ENCODE data around the gene ARVCF. TPM values are rescaled to one million over a fixed set of nuclear protein-coding genes. Genes with fewer than 3 reads are reported as not detected.

Gene ARVCF, protein sequence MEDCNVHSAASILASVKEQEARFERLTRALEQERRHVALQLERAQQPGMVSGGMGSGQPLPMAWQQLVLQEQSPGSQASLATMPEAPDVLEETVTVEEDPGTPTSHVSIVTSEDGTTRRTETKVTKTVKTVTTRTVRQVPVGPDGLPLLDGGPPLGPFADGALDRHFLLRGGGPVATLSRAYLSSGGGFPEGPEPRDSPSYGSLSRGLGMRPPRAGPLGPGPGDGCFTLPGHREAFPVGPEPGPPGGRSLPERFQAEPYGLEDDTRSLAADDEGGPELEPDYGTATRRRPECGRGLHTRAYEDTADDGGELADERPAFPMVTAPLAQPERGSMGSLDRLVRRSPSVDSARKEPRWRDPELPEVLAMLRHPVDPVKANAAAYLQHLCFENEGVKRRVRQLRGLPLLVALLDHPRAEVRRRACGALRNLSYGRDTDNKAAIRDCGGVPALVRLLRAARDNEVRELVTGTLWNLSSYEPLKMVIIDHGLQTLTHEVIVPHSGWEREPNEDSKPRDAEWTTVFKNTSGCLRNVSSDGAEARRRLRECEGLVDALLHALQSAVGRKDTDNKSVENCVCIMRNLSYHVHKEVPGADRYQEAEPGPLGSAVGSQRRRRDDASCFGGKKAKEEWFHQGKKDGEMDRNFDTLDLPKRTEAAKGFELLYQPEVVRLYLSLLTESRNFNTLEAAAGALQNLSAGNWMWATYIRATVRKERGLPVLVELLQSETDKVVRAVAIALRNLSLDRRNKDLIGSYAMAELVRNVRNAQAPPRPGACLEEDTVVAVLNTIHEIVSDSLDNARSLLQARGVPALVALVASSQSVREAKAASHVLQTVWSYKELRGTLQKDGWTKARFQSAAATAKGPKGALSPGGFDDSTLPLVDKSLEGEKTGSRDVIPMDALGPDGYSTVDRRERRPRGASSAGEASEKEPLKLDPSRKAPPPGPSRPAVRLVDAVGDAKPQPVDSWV
- total RNA-seq: 6.7 and 8.4 TPM in 2 replicates
- 2.8 TPM for total RNA-seq (2013)
- polyA plus RNA-seq: 2.2 and 2.5 TPM in 2 replicates
- polyA minus RNA-seq: 3.1 and 4.1 TPM in 2 replicates

DNA sequence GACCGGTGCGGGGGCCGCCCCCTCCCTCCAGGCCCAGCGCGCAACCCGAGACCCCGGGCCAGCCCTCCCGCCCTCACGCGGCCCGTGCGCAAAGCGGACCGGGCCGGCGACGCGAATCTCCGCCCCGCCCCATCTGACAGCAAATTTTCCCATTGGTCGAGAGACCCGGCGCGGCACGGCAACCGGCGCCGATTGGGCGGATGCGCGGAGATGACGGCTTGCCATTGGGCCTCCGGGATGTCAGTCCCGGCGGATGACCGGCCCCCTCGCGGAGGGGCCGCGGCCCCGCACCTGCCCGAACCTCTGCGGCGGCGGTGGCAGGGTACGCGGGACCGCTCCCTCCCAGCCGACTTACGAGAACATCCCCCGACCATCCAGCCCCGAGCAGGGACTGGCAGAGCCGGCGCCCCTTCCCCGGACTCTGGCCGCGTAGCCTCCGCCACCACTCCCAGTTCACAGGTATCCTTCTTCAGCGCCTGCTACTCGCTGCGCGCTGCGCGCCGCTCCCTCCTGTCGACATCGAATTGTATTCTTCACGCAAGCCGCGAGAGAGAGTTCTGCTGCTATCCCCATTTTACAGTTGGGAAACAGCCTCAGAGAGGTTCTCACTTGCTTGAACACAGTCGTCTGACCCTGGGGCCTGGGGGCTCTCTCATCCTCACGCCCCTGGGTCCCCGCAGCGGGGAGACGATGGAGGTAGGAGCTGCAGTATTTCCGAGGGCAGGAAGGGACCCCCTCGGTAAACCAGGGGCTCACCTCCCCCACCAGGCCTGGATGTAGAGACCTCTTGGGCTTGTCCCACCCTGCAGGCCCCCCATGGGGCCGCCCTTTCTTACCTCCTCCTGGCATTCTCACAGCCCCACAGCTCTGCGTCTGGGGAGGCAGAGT, at the start of gene ARVCF:
TSS of gene ARVCF (minus strand) at position 90 of the 888 bp plus-strand sequence. CDS start 26,029 bp downstream, outside the sequence.
- intact Hi-C loops (cut with micrococcal nuclease): loop anchor here (2.0 kb wide), 3 partner anchors 16 to 162 kb away; partner anchors contain the start of genes GNB1L and RTL10
- Histone ChIP-seq H3K27me3 (replicated peaks in 1 of 4; ENCODE audit: control extremely low read depth in 1 of 4, control insufficient read depth in 3 of 4, insufficient read depth in 4 of 4, low read length in 3 of 4) (peaks cover 0 to 25% (median 4%) of the 10 kb centered on the region in 4 experiments), H3K79me2 (ENCODE audit: control insufficient read depth, insufficient read depth, low read length) (peaks cover 24% of the 10 kb centered on the region), H3K9me3 (ENCODE audit: control extremely low read depth in 1 of 3, control insufficient read depth in 2 of 3, insufficient read depth in 1 of 3, low read length in 2 of 3) (no peaks in the 10 kb centered on the region), H3K36me3 (replicated peaks in 1 of 2; ENCODE audit: control extremely low read depth in 1 of 2, control insufficient read depth in 1 of 2, extremely low read depth in 1 of 2, insufficient read depth in 2 of 2, low read length in 1 of 2) (no peaks in the 10 kb centered on the region), H3K4me3 (ENCODE audit: control extremely low read depth in 1 of 5, extremely low read depth in 1 of 5, insufficient read depth in 1 of 5, low read depth in 2 of 5, low read length in 4 of 5) (peak within 1 kb of the TSS; percentile 22 to 79 (median 76)), H3K9ac (ENCODE audit: low read length) (peak within 1 kb of the TSS; percentile 73), H3K4me2 (replicated peaks; ENCODE audit: low read depth, low read length, poor library complexity, severe bottlenecking) (peak within 1 kb of the TSS; percentile 90), H3K27ac (ENCODE audit: low read length in 2 of 2) (no peak within 1 kb of the TSS), H2AFZ (ENCODE audit: insufficient read depth, low read depth, low read length, poor library complexity, severe bottlenecking) (peak within 1 kb of the TSS; percentile 95), H4K20me1 (ENCODE audit: control insufficient read depth, insufficient read depth, low read length, poor library complexity, severe bottlenecking) (peaks cover 8% of the 10 kb centered on the region), H3K4me1 (ENCODE audit: control insufficient read depth in 2 of 2, insufficient read depth in 2 of 2, low read length in 2 of 2) (peaks cover 18 to 22% of the 10 kb centered on the region in 2 donors)
- POLR2A ChIA-PET: no interaction called here
- Mint-ChIP-seq H3K9me3 (ENCODE audit: insufficient read depth) (no peaks in the 10 kb centered on the region), H3K4me1 (peaks cover 25% of the 10 kb centered on the region), H3K4me3 (peak within 1 kb of the TSS; percentile 91), H3K27ac (peak within 1 kb of the TSS; percentile 61), H3K27me3 (no peaks in the 10 kb centered on the region)
- 3% methylated on average over 78 of the region's 79 CpGs for WGBS (ENCODE audit: insufficient coverage)
- DNase-seq (peak; percentile 97), ATAC-seq (ENCODE audit: low read depth) (peak; percentile 69)
- TF ChIP-seq, protein P1, sequence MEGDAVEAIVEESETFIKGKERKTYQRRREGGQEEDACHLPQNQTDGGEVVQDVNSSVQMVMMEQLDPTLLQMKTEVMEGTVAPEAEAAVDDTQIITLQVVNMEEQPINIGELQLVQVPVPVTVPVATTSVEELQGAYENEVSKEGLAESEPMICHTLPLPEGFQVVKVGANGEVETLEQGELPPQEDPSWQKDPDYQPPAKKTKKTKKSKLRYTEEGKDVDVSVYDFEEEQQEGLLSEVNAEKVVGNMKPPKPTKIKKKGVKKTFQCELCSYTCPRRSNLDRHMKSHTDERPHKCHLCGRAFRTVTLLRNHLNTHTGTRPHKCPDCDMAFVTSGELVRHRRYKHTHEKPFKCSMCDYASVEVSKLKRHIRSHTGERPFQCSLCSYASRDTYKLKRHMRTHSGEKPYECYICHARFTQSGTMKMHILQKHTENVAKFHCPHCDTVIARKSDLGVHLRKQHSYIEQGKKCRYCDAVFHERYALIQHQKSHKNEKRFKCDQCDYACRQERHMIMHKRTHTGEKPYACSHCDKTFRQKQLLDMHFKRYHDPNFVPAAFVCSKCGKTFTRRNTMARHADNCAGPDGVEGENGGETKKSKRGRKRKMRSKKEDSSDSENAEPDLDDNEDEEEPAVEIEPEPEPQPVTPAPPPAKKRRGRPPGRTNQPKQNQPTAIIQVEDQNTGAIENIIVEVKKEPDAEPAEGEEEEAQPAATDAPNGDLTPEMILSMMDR (IDR thresholded peaks at IDR 0.05): peak; percentile 39
- TF ChIP-seq EZH2 (IDR thresholded peaks at IDR 0.05; ENCODE audit: borderline replicate concordance, insufficient read depth, low read depth, low read length, poor library complexity, severe bottlenecking): no peak
- CTCF ChIA-PET: interaction anchor here (0.9 to 1.3 kb wide), 2 partner anchors 21 to 75 kb away, joined by 3 read pairs; partner anchors contain the start of genes COMT and TXNRD2

Data from B cell (primary cell).